ENCODE results near the gene RTKN.

The RTKN gene

DNA sequence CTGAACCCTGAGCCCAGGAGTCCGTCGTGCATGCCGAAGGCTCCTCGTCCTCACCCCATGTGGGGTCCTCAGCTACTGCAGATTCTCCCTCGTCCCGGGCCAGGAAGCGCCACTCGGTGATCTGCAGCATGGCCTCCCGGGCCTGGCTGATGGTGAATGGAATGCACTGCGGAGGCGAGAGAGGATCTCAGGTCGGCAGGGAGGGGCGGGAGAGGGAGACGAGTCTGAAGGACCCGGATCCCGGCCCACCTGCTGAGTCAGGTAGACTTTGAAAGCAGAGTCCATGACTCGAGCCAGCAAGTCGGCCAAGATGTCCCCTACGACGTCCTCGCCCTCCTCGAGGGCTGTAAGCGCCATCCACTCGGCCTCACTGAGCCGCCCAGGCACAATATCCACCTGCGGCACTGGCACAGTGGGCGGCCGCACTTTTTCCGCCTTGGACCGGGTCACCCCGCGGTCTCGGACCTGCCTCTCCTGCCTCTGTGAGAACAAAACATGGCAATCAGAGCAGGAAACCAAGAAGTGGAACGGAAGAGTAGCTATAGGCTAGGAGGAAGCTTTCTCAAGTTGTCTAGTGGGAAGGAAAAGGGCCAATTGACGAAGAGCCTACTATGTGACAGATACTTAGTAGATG is 25.9 kb downstream of the RTKN start:
- no peaks in the 10 kb centered on the region for H3K36me3 Mint-ChIP-seq (ENCODE audit: low read depth)
- H3K27ac Mint-ChIP-seq: no peak overlapping the region

DNA sequence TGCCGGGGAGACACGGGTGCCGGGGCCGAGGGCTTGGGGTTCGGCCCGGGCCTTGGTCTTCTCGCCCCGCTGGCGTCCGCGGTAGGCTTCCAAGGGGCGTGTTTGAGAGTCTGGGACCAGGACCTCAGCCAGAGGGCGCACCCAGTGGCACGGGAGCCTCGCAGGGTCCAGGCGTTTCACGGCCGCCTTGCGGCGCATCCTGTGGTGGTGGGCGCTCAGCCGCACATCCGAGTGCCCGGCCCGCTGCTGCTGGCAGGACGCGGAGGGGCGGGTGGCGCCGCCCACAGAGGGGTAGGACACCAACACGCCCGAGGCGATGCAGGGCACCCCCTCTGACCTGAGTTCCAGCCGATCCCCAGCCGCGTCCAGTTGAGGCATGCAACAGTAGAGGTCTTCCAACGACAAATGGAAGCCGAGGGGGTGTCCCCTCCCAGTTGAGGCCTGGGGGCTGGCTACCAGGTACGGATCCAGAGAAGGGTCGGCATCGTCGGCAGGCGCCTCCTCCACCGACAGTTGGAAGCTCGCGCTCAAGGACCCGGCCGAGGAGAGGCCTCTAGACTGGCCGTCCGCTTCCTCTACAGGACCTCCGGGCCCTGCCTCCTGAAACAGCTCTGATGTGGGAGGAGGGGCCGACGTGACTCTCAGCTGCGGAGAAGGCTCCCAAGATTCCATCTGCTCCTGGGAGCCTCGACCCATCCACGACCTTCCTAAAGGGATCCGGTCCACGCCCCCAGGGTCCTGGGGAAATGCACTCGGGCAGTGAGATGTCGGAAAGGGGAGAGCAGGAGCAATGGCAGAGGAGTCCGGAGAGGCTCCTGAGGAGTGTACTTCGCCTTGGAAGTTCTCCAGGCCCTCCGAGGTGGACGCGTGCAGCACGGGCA is 26.6 kb downstream of the RTKN start:
- no peaks in the 10 kb centered on the region for H3K36me3 Mint-ChIP-seq (ENCODE audit: low read depth)
- H3K4me3 Mint-ChIP-seq: no peak overlapping the region
- peaks cover 3% of the 10 kb centered on the region for H3K27me3 Mint-ChIP-seq (ENCODE audit: low read depth)
- peaks cover 13% of the 10 kb centered on the region for H3K4me1 Mint-ChIP-seq
- TF ChIP-seq, protein P1, sequence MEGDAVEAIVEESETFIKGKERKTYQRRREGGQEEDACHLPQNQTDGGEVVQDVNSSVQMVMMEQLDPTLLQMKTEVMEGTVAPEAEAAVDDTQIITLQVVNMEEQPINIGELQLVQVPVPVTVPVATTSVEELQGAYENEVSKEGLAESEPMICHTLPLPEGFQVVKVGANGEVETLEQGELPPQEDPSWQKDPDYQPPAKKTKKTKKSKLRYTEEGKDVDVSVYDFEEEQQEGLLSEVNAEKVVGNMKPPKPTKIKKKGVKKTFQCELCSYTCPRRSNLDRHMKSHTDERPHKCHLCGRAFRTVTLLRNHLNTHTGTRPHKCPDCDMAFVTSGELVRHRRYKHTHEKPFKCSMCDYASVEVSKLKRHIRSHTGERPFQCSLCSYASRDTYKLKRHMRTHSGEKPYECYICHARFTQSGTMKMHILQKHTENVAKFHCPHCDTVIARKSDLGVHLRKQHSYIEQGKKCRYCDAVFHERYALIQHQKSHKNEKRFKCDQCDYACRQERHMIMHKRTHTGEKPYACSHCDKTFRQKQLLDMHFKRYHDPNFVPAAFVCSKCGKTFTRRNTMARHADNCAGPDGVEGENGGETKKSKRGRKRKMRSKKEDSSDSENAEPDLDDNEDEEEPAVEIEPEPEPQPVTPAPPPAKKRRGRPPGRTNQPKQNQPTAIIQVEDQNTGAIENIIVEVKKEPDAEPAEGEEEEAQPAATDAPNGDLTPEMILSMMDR (IDR thresholded peaks at IDR 0.05; ENCODE audit: unreplicated experiment in 3 of 3): no peak
- no peaks in the 10 kb centered on the region for H3K9me3 Mint-ChIP-seq
- no peak overlapping the region for H3K27ac Mint-ChIP-seq

More for the DNA sequence above, 25.9 kb downstream of the RTKN start:
- H3K27me3 Mint-ChIP-seq (ENCODE audit: low read depth): peaks cover 3% of the 10 kb centered on the region
- TF ChIP-seq, protein P1 (IDR thresholded peaks at IDR 0.05; ENCODE audit: unreplicated experiment in 3 of 3): no peak
- H3K4me1 Mint-ChIP-seq: peaks cover 12% of the 10 kb centered on the region
- no peaks in the 10 kb centered on the region for H3K9me3 Mint-ChIP-seq
- no peak overlapping the region for H3K4me3 Mint-ChIP-seq

DNA sequence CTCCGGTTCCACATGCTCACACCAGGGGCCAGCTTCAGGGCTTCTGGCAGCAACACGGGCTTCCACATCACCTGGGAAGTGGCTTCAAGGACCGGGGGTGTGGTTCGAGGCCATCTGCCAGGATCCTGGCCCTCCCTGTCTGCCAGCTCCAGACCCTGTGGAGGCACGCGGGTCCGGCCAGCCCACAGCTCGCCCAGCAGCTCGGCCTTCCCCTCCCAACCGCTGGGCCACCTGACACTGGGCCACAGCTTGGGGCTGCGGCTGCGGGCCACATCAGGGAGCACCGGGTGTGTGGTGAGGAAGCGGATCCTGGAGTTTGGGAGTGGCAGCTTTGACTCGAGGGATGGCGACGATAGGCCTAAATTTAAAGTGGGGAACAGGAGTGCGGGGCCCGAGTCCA is 27.3 kb downstream of the RTKN start:
- peaks cover 13% of the 10 kb centered on the region for H3K4me1 Mint-ChIP-seq
- no peak overlapping the region for H3K27ac Mint-ChIP-seq
- TF ChIP-seq, protein P1 (IDR thresholded peaks at IDR 0.05; ENCODE audit: unreplicated experiment in 3 of 3): no peak
- H3K9me3 Mint-ChIP-seq: no peaks in the 10 kb centered on the region
- H3K36me3 Mint-ChIP-seq (ENCODE audit: low read depth): no peaks in the 10 kb centered on the region
- peaks cover 3% of the 10 kb centered on the region for H3K27me3 Mint-ChIP-seq (ENCODE audit: low read depth)
- H3K4me3 Mint-ChIP-seq: no peak overlapping the region

DNA sequence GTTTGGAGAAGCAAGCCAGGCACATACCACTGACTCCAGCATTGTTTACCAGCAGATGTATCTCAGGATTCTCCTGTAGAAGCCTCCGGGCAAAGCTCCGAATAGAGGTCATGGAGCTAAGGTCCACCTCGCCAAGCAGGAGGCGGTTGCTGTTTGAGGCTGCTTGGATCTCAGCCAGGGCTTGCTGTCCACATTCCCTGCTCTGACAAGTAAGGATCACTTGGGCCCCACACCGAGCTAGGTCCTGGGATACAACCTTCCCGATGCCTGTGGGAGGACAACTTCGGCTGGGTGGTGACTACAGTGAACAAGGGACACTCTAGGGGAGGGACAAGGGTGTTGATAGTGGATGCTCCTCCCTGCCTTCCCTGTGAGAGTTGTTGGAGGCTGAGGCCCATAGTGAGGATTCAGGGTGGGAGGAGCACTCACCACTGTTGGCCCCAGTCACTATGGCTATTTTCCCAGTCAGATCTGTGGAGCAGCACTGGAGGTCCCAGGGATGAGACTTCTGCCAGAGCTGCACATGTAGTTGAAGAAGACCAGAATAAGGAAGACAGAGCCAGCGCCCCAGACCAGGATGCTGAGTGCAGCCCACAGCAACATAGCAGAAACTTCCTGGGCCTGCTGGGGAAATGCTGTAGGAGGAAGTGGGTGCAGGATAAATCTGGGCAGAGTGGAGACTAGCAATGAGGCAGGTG is 28.6 kb downstream of the RTKN start:
- Mint-ChIP-seq H3K4me3 (peak overlapping the region in 2 of 3 experiments; percentile 47 to 57), H3K4me1 (peaks cover 13% of the 10 kb centered on the region), H3K36me3 (ENCODE audit: low read depth) (no peaks in the 10 kb centered on the region), H3K9me3 (no peaks in the 10 kb centered on the region), H3K27me3 (ENCODE audit: low read depth) (peaks cover 8% of the 10 kb centered on the region), H3K27ac (peak overlapping the region in 2 of 3 experiments; percentile 81 to 90)
- TF ChIP-seq, protein P1 (IDR thresholded peaks at IDR 0.05; ENCODE audit: unreplicated experiment in 3 of 3): no peak

DNA sequence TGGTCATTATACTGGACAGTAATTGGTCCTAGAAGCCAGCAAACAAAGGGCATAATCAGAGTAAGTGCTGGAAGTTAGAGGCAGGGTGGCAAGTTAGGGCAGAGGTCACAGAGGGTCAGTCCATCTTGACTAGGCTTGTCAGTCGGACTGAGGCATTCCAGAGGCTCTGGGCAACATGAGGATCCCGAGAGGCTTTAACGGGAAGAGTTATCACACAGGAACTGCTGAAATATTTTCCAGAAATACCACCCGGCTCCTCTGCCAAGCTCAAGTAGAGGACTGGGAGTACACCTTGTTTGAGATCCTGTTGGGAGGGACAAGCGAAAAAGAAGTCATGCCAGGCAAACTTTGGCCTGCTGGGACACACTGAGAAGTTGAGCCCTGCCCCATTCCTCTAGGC is 34.1 kb downstream of the RTKN start:
- H3K27me3 Mint-ChIP-seq (ENCODE audit: low read depth): peaks cover 5% of the 10 kb centered on the region
- H3K36me3 Mint-ChIP-seq (ENCODE audit: low read depth): no peaks in the 10 kb centered on the region
- peaks cover 4% of the 10 kb centered on the region for H3K4me1 Mint-ChIP-seq
- H3K4me3 Mint-ChIP-seq: no peak overlapping the region
- H3K27ac Mint-ChIP-seq: no peak overlapping the region
- TF ChIP-seq, protein P1 (IDR thresholded peaks at IDR 0.05; ENCODE audit: unreplicated experiment in 3 of 3): no peak
- no peaks in the 10 kb centered on the region for H3K9me3 Mint-ChIP-seq

Measured in nephron (organoid).